HepG2 (cell line): ENCODE results near the gene CCDC85C. TPM values are rescaled to one million over a fixed set of nuclear protein-coding genes. Genes with fewer than 3 reads are reported as not detected.

ENCODE experiments used
- GRHL1 ChIP-seq: sonication (generic); formaldehyde crosslinking; conservative IDR thresholded peaks from 2 replicates; pipeline ENCODE4 v1.8.0; 2022; ENCODE audit warnings: missing genetic modification reagents
- KAT2B ChIP-seq: fragments of 150-350 bp; IDR thresholded peaks from 2 replicates; pipeline ENCODE4 v1.6.1; 2014; ENCODE audit warnings: low read depth, low read length, borderline replicate concordance
- POLR2AphosphoS5 ChIP-seq: IDR thresholded peaks from 2 replicates; pipeline ENCODE4 v1.6.1; 2012; ENCODE audit warnings: low read depth, low read length
- RFXAP ChIP-seq: sonication (generic); formaldehyde crosslinking; IDR thresholded peaks from 2 replicates; pipeline ENCODE4 v1.4.0; 2020; ENCODE audit warnings: missing genetic modification reagents, borderline replicate concordance
- ZBTB46 ChIP-seq: sonication (generic); formaldehyde crosslinking; IDR thresholded peaks from 2 replicates; pipeline ENCODE4 v1.4.0; 2020; ENCODE audit warnings: mild to moderate bottlenecking, missing genetic modification reagents, borderline replicate concordance
- ZNF30 ChIP-seq: sonication (generic); formaldehyde crosslinking; IDR thresholded peaks from 2 replicates; pipeline ENCODE4 v1.5.0; 2020; ENCODE audit warnings: mild to moderate bottlenecking, missing genetic modification reagents
- ZNF644 ChIP-seq: IDR thresholded peaks from 2 replicates; pipeline ENCODE4 v1.6.1; 2016; ENCODE audit warnings: low read depth
- polyA plus RNA-seq, 8 experiments: library from polyadenylated mRNA; depleted of rRNA in 3 of 8; stranded (reverse) in 7 of 8; unstranded in 1 of 8; fragments of >200 nt; fragmentation: Illumina TruSeq in 4 of 8; extraction: Trizol in 4 of 8; gene quantifications; 2 replicates each; pipeline versions ENCODE4 v1.2.1 to v1.2.3, GENCODE V29; 2011 to 2016; ENCODE audit warnings: low read depth in 4 of 8, missing spikeins in 1 of 8, mixed read lengths in 1 of 8; ENCODE audit not compliant: insufficient read depth in 1 of 8
- total RNA-seq, 5 experiments: library from RNA; depleted of rRNA; stranded (reverse); fragments of >200 nt; fragmentation: Illumina TruSeq; extraction: Trizol; gene quantifications; 2 replicates each; pipeline ENCODE4 v1.2.3, GENCODE V29; 2016; ENCODE audit warnings: low read depth in 1 of 5
- TF ChIP-seq, protein P1 (sequence below): sonication (generic); formaldehyde crosslinking; IDR thresholded peaks from 2 replicates; pipeline ENCODE4 v1.8.1; 2023; ENCODE audit warnings: mild to moderate bottlenecking, missing genetic modification reagents, borderline replicate concordance
- TF ChIP-seq, protein P2 (sequence below): sonication (generic); formaldehyde crosslinking; IDR thresholded peaks from 2 replicates; pipeline ENCODE4 v1.8.1; 2022; ENCODE audit warnings: mild to moderate bottlenecking, missing genetic modification reagents
- TF ChIP-seq, protein P3 (sequence below): sonication (generic); formaldehyde crosslinking; IDR thresholded peaks from 2 replicates; pipeline ENCODE4 v1.4.0; 2020; ENCODE audit warnings: missing genetic modification reagents, borderline replicate concordance
- TF ChIP-seq, protein P4 (sequence below): sonication (generic); formaldehyde crosslinking; IDR thresholded peaks from 2 replicates; pipeline ENCODE4 v1.5.0; 2020; ENCODE audit warnings: mild to moderate bottlenecking, missing genetic modification reagents, borderline replicate concordance

CCDC85C gene
- total and polyA plus RNA-seq, 2 of the 13 experiments (the other 11 are each of a cell fraction or from before 2014, with no cell fraction given) = 18.8 to 43.8 TPM

DNA sequence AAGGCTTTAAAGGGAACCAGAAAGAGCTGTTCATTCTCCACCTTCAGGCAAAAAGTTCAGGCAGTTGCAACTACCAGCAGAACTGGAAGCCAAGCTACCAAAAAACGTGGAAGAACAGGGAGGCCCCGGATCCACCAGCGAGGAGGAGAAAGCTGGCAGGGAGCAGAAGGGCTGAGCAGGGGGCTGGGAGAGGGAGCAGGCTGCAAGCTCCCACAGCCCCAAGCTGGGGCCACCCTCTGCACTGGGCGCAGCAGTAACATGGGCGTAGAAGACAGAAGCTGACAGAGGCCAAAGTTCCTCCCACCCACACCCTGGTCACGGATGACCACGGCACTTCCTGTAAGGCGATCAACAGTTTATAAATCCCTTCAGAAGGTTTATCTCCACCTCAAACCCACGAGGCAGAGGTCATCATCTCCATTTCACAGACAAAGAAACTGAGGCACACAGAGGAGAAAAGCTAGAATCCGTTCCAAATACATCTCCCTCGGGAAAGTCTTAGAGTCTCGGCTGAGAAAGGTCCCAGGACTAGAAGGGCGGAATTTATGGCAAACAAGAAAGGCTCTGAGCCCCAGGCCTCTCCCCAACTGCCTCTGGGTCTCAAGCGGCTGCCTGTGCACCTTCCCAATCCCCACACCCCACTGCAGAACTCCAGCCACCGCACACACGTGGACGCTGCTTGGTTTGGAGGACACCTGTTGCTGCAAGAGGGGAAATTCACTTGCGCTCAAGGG is 1.8 kb downstream of the CCDC85C start (continued):
- 0 out of 2 replicates have a peak, but pooled peaks have one; percentile 38 for TF ChIP-seq POLR2AphosphoS5
- TF ChIP-seq, protein P1, sequence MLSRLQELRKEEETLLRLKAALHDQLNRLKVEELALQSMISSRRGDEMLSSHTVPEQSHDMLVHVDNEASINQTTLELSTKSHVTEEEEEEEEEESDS = no peak
- TF ChIP-seq, protein P2, sequence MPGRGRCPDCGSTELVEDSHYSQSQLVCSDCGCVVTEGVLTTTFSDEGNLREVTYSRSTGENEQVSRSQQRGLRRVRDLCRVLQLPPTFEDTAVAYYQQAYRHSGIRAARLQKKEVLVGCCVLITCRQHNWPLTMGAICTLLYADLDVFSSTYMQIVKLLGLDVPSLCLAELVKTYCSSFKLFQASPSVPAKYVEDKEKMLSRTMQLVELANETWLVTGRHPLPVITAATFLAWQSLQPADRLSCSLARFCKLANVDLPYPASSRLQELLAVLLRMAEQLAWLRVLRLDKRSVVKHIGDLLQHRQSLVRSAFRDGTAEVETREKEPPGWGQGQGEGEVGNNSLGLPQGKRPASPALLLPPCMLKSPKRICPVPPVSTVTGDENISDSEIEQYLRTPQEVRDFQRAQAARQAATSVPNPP (CRISPR knock-in tag) = no peak
- no peak for TF ChIP-seq ZNF644 (CRISPR knock-in tag)
- TF ChIP-seq GRHL1 (CRISPR knock-in tag) = no peak
- TF ChIP-seq, protein P3, sequence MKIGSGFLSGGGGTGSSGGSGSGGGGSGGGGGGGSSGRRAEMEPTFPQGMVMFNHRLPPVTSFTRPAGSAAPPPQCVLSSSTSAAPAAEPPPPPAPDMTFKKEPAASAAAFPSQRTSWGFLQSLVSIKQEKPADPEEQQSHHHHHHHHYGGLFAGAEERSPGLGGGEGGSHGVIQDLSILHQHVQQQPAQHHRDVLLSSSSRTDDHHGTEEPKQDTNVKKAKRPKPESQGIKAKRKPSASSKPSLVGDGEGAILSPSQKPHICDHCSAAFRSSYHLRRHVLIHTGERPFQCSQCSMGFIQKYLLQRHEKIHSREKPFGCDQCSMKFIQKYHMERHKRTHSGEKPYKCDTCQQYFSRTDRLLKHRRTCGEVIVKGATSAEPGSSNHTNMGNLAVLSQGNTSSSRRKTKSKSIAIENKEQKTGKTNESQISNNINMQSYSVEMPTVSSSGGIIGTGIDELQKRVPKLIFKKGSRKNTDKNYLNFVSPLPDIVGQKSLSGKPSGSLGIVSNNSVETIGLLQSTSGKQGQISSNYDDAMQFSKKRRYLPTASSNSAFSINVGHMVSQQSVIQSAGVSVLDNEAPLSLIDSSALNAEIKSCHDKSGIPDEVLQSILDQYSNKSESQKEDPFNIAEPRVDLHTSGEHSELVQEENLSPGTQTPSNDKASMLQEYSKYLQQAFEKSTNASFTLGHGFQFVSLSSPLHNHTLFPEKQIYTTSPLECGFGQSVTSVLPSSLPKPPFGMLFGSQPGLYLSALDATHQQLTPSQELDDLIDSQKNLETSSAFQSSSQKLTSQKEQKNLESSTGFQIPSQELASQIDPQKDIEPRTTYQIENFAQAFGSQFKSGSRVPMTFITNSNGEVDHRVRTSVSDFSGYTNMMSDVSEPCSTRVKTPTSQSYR (CRISPR knock-in tag) = no peak
- no peak for TF ChIP-seq ZBTB46 (CRISPR knock-in tag)
- 0 out of 2 replicates have a peak, but pooled peaks have one; percentile 26 for TF ChIP-seq RFXAP
- TF ChIP-seq KAT2B = no peak
- TF ChIP-seq ZNF30 (CRISPR knock-in tag) = no peak
- TF ChIP-seq, protein P4, sequence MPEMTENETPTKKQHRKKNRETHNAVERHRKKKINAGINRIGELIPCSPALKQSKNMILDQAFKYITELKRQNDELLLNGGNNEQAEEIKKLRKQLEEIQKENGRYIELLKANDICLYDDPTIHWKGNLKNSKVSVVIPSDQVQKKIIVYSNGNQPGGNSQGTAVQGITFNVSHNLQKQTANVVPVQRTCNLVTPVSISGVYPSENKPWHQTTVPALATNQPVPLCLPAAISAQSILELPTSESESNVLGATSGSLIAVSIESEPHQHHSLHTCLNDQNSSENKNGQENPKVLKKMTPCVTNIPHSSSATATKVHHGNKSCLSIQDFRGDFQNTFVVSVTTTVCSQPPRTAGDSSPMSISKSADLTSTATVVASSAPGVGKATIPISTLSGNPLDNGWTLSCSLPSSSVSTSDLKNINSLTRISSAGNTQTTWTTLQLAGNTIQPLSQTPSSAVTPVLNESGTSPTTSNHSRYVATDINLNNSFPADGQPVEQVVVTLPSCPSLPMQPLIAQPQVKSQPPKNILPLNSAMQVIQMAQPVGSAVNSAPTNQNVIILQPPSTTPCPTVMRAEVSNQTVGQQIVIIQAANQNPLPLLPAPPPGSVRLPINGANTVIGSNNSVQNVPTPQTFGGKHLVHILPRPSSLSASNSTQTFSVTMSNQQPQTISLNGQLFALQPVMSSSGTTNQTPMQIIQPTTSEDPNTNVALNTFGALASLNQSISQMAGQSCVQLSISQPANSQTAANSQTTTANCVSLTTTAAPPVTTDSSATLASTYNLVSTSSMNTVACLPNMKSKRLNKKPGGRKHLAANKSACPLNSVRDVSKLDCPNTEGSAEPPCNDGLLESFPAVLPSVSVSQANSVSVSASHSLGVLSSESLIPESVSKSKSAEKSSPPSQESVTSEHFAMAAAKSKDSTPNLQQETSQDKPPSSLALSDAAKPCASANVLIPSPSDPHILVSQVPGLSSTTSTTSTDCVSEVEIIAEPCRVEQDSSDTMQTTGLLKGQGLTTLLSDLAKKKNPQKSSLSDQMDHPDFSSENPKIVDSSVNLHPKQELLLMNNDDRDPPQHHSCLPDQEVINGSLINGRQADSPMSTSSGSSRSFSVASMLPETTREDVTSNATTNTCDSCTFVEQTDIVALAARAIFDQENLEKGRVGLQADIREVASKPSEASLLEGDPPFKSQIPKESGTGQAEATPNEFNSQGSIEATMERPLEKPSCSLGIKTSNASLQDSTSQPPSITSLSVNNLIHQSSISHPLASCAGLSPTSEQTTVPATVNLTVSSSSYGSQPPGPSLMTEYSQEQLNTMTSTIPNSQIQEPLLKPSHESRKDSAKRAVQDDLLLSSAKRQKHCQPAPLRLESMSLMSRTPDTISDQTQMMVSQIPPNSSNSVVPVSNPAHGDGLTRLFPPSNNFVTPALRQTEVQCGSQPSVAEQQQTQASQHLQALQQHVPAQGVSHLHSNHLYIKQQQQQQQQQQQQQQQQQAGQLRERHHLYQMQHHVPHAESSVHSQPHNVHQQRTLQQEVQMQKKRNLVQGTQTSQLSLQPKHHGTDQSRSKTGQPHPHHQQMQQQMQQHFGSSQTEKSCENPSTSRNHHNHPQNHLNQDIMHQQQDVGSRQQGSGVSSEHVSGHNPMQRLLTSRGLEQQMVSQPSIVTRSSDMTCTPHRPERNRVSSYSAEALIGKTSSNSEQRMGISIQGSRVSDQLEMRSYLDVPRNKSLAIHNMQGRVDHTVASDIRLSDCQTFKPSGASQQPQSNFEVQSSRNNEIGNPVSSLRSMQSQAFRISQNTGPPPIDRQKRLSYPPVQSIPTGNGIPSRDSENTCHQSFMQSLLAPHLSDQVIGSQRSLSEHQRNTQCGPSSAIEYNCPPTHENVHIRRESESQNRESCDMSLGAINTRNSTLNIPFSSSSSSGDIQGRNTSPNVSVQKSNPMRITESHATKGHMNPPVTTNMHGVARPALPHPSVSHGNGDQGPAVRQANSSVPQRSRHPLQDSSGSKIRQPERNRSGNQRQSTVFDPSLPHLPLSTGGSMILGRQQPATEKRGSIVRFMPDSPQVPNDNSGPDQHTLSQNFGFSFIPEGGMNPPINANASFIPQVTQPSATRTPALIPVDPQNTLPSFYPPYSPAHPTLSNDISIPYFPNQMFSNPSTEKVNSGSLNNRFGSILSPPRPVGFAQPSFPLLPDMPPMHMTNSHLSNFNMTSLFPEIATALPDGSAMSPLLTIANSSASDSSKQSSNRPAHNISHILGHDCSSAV (CRISPR knock-in tag) = no peak
